Smooth muscle cell (in vitro differentiated cells): ENCODE results near the gene FUBP3. TPM values are rescaled to one million over a fixed set of nuclear protein-coding genes. Genes with fewer than 3 reads are reported as not detected.

Experiments used
- DNase-seq: peaks from one replicate; lab custom pipeline; 2025; ENCODE audit not compliant: unreplicated experiment; lab: John Stamatoyannopoulos, UW
- H2AFZ ChIP-seq: fragments of 200-600 bp; sonication (generic); 2 replicates; pipeline ENCODE4 v1.6.0; 2016; ENCODE audit warnings: antibody characterized with exemption, low read depth, mild to moderate bottlenecking
- H3F3A ChIP-seq: fragments of 200-600 bp; sonication (generic); 2 replicates; pipeline ENCODE4 v1.6.0; 2017; ENCODE audit warnings: antibody characterized with exemption, low read depth
- H3K27ac ChIP-seq: fragments of 200-600 bp; sonication (generic); 2 replicates; pipeline ENCODE4 v1.5.1; 2016; ENCODE audit warnings: low read depth, mild to moderate bottlenecking
- H3K27me3 ChIP-seq: fragments of 200-600 bp; sonication (generic); 2 replicates; pipeline ENCODE4 v1.6.1; 2016; ENCODE audit warnings: low read depth, mild to moderate bottlenecking
- H3K36me3 ChIP-seq: fragments of 200-600 bp; sonication (generic); 2 replicates; pipeline ENCODE4 v1.5.1; 2016; ENCODE audit warnings: low read depth
- H3K4me1 ChIP-seq: fragments of 200-600 bp; sonication (generic); 2 replicates; pipeline ENCODE4 v1.5.1; 2016; ENCODE audit warnings: low read depth
- H3K4me2 ChIP-seq: fragments of 200-600 bp; sonication (generic); 2 replicates; pipeline ENCODE4 v1.6.0; 2016; ENCODE audit warnings: mild to moderate bottlenecking
- H3K4me3 ChIP-seq: fragments of 200-600 bp; sonication (generic); 2 replicates; pipeline ENCODE4 v1.5.1; 2016; ENCODE audit warnings: mild to moderate bottlenecking
- H3K79me2 ChIP-seq: fragments of 200-600 bp; sonication (generic); 2 replicates; pipeline ENCODE4 v1.6.0; 2016; ENCODE audit warnings: low read depth, mild to moderate bottlenecking
- H3K9ac ChIP-seq: fragments of 200-600 bp; sonication (generic); 2 replicates; pipeline ENCODE4 v1.6.0; 2016; ENCODE audit warnings: low read depth
- H3K9me3 ChIP-seq: fragments of 200-600 bp; sonication (generic); replicated peaks from 2 replicates; pipeline ENCODE4 v1.5.1; 2016; ENCODE audit warnings: low read depth
- H4K20me1 ChIP-seq: fragments of 200-600 bp; sonication (generic); 2 replicates; pipeline ENCODE4 v1.6.0; 2016; ENCODE audit warnings: low read depth
- WGBS: methylation state at CpG from one replicate; pipeline ENCODE4 v1.1.7; 2016; ENCODE audit warnings: low lambda C conversion rate; 5-methylcytosine and 5-hydroxymethylcytosine counted together
- polyA plus RNA-seq: library from polyadenylated mRNA; unstranded; fragments of >200 nt; fragmentation: Nextera tagmentation; extraction: Ambion mirVana; gene quantifications from 2 replicates; pipeline ENCODE4 v1.2.1, GENCODE V29; 2016
- total RNA-seq: library from RNA; depleted of rRNA; stranded (reverse); fragments of >200 nt; gene quantifications from 2 replicates; pipeline ENCODE4 v1.2.3, GENCODE V29; 2014
- TF ChIP-seq, protein P1 (sequence below): fragments of 200-600 bp; sonication (generic); IDR thresholded peaks from 2 replicates; pipeline ENCODE4 v1.5.1; 2017; ENCODE audit warnings: borderline replicate concordance, mild to moderate bottlenecking, antibody characterized with exemption; ENCODE audit not compliant: insufficient read depth, poor library complexity, severe bottlenecking

The FUBP3 gene
- total and polyA plus RNA-seq, 2 experiments from 2014 or later: 46.9 to 52.5 TPM

DNA sequence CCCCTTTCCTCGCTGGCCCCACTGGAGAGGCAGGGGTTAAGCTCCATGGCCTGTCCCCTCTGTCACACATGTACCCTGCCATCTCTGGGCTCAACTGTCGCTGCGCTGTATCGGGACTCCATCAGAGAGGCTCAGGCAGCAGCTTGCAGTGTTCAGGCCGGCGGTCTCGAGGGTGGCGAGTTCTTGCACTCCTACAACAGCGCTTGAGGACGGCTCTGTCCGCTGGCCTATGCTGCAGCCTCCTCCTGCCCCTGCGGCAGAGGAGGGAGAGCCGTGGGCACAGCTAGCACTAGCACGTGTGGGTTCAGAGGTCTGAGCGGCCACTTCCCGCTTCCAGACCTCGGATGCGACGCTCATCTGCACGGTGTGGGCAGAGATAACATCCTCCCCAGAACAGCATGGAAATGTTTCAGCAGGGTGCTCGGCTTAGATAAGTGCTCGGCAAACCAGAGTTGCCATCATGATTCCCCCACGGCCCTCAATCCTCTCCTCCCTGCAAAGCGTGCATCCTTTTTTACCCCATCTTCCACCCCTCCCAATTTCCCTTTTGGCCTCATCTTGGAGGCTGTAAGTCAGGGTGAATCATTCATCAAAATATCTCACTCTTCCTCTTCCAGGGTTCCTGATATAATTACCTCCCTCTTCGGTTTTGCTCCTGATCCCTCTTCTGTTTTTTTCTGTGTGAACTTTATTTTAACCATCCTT is 41.9 kb upstream of the FUBP3 start:
- Histone ChIP-seq H3K9me3 (no peaks in the 10 kb centered on the region), H3K79me2 (no peaks in the 10 kb centered on the region), H3K4me1 (peaks cover 15% of the 10 kb centered on the region), H3F3A (no peaks in the 10 kb centered on the region), H3K4me3 (no peak overlapping the region), H3K9ac (no peak overlapping the region), H2AFZ (peak overlapping the region; percentile 66), H3K36me3 (no peaks in the 10 kb centered on the region), H3K4me2 (no peak overlapping the region), H4K20me1 (no peaks in the 10 kb centered on the region), H3K27ac (no peak overlapping the region), H3K27me3 (no peaks in the 10 kb centered on the region)
- WGBS: 42% methylated on average over 25 of the region's 25 CpGs
- TF ChIP-seq, protein P1, sequence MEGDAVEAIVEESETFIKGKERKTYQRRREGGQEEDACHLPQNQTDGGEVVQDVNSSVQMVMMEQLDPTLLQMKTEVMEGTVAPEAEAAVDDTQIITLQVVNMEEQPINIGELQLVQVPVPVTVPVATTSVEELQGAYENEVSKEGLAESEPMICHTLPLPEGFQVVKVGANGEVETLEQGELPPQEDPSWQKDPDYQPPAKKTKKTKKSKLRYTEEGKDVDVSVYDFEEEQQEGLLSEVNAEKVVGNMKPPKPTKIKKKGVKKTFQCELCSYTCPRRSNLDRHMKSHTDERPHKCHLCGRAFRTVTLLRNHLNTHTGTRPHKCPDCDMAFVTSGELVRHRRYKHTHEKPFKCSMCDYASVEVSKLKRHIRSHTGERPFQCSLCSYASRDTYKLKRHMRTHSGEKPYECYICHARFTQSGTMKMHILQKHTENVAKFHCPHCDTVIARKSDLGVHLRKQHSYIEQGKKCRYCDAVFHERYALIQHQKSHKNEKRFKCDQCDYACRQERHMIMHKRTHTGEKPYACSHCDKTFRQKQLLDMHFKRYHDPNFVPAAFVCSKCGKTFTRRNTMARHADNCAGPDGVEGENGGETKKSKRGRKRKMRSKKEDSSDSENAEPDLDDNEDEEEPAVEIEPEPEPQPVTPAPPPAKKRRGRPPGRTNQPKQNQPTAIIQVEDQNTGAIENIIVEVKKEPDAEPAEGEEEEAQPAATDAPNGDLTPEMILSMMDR: no peak
- no peak for DNase-seq

DNA sequence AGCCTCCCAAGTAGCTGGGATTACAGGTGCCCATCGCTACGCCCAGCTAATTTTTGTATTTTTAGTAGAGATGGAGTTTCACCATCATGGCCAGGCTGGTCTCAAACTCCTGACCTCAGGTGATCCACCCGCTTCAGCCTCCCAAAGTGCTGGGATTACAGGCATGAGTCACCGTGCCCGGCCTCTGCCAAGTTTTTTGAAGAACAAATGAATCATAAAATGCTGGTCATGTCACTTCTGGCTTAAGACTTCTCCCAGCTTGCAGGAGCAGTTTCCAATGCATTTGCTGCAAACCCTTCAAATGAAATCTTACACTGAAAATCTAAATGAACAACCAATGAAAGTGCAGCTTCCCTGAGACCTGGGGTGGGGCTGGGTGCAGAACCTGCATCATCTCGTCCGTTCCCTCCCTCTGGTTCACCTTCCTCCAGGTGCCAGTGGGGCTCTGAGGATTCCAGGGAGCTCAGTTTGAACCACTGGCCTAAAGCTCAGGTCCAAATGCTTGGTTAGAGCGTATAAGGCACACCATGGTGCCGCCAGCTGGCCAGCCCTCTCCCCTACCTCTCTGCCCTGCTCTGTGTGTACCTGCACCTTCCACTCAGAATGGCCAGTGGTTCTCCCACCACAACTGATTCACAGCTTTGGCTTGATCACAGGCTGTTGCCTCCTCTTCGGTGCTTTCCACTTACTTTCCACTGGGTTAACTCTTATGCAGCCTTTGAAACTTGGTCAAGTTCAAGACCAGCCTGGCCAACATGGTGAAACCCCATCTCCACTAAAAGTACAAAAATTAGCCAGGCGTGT is 39.8 kb upstream of the FUBP3 start:
- no peaks in the 10 kb centered on the region for H3K9me3 ChIP-seq
- no peak overlapping the region for H3K9ac ChIP-seq
- TF ChIP-seq, protein P1: no peak
- 77% methylated on average over 11 of the region's 11 CpGs for WGBS
- no peak overlapping the region for H3K4me3 ChIP-seq
- no peaks in the 10 kb centered on the region for H3K79me2 ChIP-seq
- H3K4me2 ChIP-seq: no peak overlapping the region
- no peak overlapping the region for H3K27ac ChIP-seq
- no peaks in the 10 kb centered on the region for H3F3A ChIP-seq
- no peaks in the 10 kb centered on the region for H3K27me3 ChIP-seq
- H2AFZ ChIP-seq: no peak overlapping the region
- DNase-seq: no peak
- H3K4me1 ChIP-seq: peaks cover 15% of the 10 kb centered on the region
- H3K36me3 ChIP-seq: no peaks in the 10 kb centered on the region
- no peaks in the 10 kb centered on the region for H4K20me1 ChIP-seq

DNA sequence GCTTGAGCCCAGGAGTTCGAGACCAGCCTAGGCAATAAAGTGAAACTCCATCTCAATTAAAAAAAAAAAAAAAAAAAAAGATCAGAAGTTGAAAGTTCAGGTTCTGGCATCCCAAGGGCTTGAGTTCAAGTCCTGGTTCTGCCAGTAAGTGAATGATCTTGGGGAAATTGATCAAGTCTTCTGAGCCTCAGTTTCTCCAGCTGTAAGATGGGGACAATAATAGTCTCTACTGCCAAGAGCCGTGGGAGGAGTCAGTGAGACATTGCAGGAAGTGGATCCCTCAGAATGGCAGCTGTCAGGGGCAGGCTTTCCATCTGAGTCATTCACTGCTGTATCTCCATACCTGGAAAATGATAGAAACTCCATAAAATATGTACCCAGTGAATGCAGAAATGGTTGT is 37.8 kb upstream of the FUBP3 start:
- Histone ChIP-seq H2AFZ (no peak overlapping the region), H3F3A (no peaks in the 10 kb centered on the region), H3K27me3 (peaks cover 3% of the 10 kb centered on the region), H3K36me3 (no peaks in the 10 kb centered on the region), H3K27ac (no peak overlapping the region), H3K4me2 (no peak overlapping the region), H3K79me2 (no peaks in the 10 kb centered on the region), H3K4me1 (peaks cover 4% of the 10 kb centered on the region), H4K20me1 (no peaks in the 10 kb centered on the region), H3K9ac (no peak overlapping the region), H3K4me3 (no peak overlapping the region), H3K9me3 (no peaks in the 10 kb centered on the region)
- 77% methylated on average over 2 of the region's 2 CpGs for WGBS
- no peak for DNase-seq
- TF ChIP-seq, protein P1: no peak
